Testis (tissue), 3 donors: ENCODE measurements around the gene MED27. TPM values are rescaled to one million over a fixed set of nuclear protein-coding genes. Genes with fewer than 3 reads are reported as not detected.

ENCODE experiments used
- DNase-seq: peaks from one replicate; pipeline ENCODE4 v3.0.0-alpha.2; 2019
- H3K27ac ChIP-seq, 2 donors: fragments of 200-600 bp; sonication (generic); one replicate each; pipeline ENCODE4 v1.5.1; 2019
- H3K27me3 ChIP-seq: fragments of 200-600 bp; sonication (generic); one replicate; pipeline ENCODE4 v1.5.1; 2019
- H3K36me3 ChIP-seq: fragments of 200-600 bp; sonication (generic); one replicate; pipeline ENCODE4 v1.5.1; 2017; ENCODE audit warnings: low read depth; ENCODE audit errors: missing control alignments
- H3K4me1 ChIP-seq: fragments of 200-600 bp; sonication (generic); one replicate; pipeline ENCODE4 v1.5.1; 2019
- H3K4me3 ChIP-seq, 2 donors: fragments of 200-600 bp; sonication (generic); one replicate each; pipeline ENCODE4 v1.5.1; 2017 to 2019
- H3K9me3 ChIP-seq: fragments of 200-600 bp; sonication (generic); one replicate; pipeline ENCODE4 v1.5.1; 2017
- POLR2A ChIP-seq: fragments of 450-650 bp; IDR thresholded peaks from one replicate; pipeline ENCODE4 v1.6.1; 2017; ENCODE audit warnings: antibody characterized with exemption, mild to moderate bottlenecking, moderate library complexity
- WGBS, 2 donors: methylation state at CpG; one replicate each; pipeline ENCODE4 v1.1.5; 2018; 5-methylcytosine and 5-hydroxymethylcytosine counted together
- intact Hi-C: fragments of 100-400 bp; cut with DNase I; formaldehyde crosslinking; loops from one replicate; pipeline ENCODE4 v1.15.1; 2023; ENCODE audit warnings: low total_unique reads
- polyA plus RNA-seq: library from polyadenylated mRNA; stranded (reverse); fragments of 350-450 nt; fragmentation: Illumina TruSeq; extraction: RNeasy Lipid Tissue Mini Kit (QIAGEN cat#74804); gene quantifications from one replicate; pipeline ENCODE4 v1.2.3, GENCODE V29; 2014; ENCODE audit warnings: low read depth, low replicate concordance; ENCODE audit not compliant: insufficient read depth
- total RNA-seq, 2 donors: library from RNA; depleted of rRNA; stranded (reverse); fragments of >200 nt; gene quantifications; one replicate each; pipeline ENCODE4 v1.2.3, GENCODE V29; 2016
- TF ChIP-seq, protein P1 (sequence below), 3 experiments: fragments of 450-650 bp in 2 of 3; fragments of 200-600 bp in 1 of 3; sonication (generic) in 1 of 3; IDR thresholded peaks; one replicate each; pipeline ENCODE4 v1.5.1; 2016 to 2019; ENCODE audit warnings: antibody characterized with exemption in 3 of 3, mild to moderate bottlenecking in 2 of 3, moderate library complexity in 1 of 3

Gene MED27
- total and polyA plus RNA-seq, 3 donors from 2014 or later, result 30.7 to 45.0 (median 33.7) TPM

DNA sequence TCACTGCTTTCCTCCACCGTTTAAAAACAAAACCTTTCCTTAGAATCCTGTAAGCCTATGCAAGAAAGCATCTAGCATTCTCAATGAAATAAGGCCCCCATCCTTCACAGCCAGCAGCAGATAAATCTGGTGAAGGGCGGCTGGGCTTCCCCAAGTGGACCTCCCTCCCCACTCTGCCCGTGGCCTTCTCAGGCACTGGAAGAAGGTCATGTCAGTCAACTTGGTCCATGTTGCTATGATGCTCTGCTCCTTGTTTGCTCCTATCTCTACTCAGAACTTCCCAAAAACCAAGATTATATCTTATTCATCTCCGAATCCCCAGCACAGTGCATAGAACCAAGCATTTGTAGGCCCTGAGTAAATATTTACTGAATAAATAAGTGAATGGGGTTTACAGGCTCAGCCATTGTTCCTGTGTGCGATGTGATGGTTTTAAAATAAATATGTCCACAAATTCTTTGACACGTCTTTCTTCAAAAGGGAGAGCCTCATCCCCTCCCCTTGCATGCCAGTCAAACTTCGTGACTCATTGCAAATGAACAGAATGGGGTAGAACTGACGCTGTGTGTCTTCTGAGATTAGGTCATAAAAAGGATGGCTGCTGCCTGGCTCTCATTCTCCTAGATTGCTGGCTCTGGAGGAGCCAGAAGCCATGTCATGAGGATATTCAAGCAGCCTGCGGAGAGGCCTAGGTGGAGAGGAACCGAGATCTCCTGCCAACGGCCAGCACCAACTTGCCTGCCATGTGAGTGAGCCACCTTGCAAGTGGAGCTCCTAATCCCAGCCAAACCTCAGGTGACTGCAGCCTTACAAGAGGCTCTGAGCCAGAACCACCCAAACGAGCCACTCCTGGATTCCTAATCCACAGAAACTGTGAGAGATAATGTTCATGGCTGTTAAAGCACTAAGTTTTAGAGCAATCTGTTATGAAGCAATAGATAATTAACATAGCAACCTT is 70.5 kb downstream of the MED27 start:
- H3K9me3 ChIP-seq, result no peaks in the 10 kb centered on the region
- no peak overlapping the region for H3K4me3 ChIP-seq
- H3K27ac ChIP-seq, result no peak overlapping the region
- TF ChIP-seq POLR2A, result no peak
- TF ChIP-seq, protein P1, sequence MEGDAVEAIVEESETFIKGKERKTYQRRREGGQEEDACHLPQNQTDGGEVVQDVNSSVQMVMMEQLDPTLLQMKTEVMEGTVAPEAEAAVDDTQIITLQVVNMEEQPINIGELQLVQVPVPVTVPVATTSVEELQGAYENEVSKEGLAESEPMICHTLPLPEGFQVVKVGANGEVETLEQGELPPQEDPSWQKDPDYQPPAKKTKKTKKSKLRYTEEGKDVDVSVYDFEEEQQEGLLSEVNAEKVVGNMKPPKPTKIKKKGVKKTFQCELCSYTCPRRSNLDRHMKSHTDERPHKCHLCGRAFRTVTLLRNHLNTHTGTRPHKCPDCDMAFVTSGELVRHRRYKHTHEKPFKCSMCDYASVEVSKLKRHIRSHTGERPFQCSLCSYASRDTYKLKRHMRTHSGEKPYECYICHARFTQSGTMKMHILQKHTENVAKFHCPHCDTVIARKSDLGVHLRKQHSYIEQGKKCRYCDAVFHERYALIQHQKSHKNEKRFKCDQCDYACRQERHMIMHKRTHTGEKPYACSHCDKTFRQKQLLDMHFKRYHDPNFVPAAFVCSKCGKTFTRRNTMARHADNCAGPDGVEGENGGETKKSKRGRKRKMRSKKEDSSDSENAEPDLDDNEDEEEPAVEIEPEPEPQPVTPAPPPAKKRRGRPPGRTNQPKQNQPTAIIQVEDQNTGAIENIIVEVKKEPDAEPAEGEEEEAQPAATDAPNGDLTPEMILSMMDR (IDR thresholded peaks at IDR 0.05), result no peak
- 88 to 95% methylated on average over 12 of the region's 12 CpGs for whole genome bisulfite sequencing, 2 donors
- intact Hi-C loops, result no loop called here
- peaks cover 4% of the 10 kb centered on the region for H3K4me1 ChIP-seq
- no peaks in the 10 kb centered on the region for H3K27me3 ChIP-seq
- no peaks in the 10 kb centered on the region for H3K36me3 ChIP-seq
- no peak for DNase-seq

DNA sequence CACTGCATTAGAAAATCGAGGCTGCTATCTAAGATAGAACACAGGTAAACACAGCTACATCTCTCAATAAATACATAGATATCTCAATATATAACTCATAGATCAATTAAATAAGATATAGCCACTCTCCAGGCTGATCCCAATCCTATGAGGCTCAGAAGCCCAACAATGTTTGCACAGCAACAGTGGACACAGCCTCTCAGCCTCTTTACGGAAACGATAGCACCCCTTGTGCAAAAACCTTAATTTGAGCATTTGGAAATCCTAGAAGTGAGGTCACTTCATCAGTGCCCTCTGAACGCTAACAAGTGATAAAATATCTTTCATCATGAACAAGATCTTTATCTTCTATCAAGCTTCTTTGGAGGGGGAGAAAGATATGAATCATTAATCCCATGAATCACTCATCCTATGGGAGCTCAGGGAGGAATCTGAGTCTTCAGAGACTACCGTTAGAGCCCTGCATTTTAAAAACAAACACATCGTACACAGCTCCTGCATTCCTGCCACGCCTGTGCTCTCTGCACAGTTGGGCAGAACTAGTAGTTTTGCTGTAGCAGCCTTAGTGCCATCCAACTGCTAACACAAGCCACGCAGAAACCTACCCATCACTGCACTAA is 71.4 kb downstream of the MED27 start:
- H3K36me3 ChIP-seq, result no peaks in the 10 kb centered on the region
- H3K4me1 ChIP-seq, result no peaks in the 10 kb centered on the region
- 75 to 86% methylated on average over 8 of the region's 8 CpGs for WGBS, 2 donors
- TF ChIP-seq POLR2A, result no peak
- TF ChIP-seq, protein P1 (IDR thresholded peaks at IDR 0.05), result no peak
- H3K4me3 ChIP-seq, result no peak overlapping the region
- no peaks in the 10 kb centered on the region for H3K27me3 ChIP-seq
- intact Hi-C loops, result no loop called here
- no peak overlapping the region for H3K27ac ChIP-seq
- no peak for DNase-seq
- no peaks in the 10 kb centered on the region for H3K9me3 ChIP-seq

DNA sequence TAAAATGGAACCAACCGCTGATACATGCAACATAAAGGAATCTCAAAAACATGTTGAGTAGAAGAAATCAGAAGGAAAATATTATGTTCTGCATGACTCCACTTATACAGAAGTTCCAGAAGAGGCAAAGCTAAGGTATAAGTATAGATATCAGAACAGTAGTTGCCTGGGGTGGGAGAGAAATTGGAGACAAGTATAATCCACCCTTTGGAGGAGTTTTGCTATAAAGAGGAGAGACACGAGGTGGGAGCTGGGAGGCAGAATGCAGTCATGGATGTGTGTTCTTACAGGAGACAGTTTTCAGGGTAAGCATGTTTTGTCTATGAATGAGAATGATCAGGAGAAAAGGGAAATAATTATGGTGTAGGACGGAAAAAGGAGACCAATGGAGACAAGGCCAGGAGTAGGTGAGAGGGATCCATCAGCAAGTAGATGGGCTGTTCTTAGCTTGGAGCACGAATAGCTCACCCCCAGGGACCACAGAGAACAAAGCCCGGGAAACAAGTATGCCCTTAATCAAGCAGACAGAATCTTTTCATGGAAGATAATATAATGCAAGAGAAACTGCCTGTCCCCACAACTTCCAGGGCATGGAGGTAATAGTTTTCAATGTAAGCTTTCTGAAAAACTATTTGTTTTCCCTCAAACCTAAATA is 72.2 kb downstream of the MED27 start:
- Histone ChIP-seq H3K27ac (no peak overlapping the region), H3K4me1 (no peaks in the 10 kb centered on the region), H3K9me3 (no peaks in the 10 kb centered on the region), H3K36me3 (no peaks in the 10 kb centered on the region), H3K27me3 (no peaks in the 10 kb centered on the region), H3K4me3 (no peak overlapping the region)
- intact Hi-C loops, result no loop called here
- TF ChIP-seq, protein P1 (IDR thresholded peaks at IDR 0.05), result no peak
- no peak for TF ChIP-seq POLR2A
- no peak for DNase-seq
- 87 to 92% methylated on average over 5 of the region's 5 CpGs for WGBS, 2 donors

DNA sequence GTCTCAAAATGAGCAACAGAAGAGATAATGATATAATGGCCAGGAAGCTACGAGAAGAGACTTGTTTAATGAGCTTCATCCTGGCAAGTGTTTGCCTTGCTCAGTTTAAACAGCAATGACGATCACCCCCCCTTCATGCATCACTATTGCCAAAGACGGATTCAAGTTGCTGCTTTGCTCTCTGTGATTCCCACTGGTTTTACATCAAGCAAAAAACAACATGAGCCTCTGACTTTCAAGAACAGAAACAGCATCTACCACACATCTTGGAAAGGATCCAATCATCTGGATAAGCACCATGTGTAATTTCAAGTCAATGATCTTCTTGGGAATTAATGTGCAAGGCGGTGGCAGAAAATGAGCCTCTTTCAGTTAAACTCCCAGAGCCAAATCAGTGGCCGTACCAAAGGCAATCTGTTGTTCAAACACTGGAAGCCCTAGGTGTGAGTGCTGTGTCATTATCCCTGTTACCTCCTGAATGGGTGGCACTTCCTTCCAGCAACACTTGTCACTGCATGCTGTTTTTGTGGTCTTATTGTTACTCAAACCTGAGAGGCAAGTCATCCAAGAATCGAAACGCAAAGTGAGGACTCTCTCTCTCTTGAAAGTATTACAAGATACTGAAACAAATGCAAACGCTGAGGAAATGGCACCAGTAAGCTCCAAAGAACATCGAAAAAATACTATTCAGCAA is 72.8 kb downstream of the MED27 start:
- intact Hi-C loops, result no loop called here

More for the DNA sequence above, 72.8 kb downstream of the MED27 start:
- no peaks in the 10 kb centered on the region for H3K36me3 ChIP-seq
- H3K27me3 ChIP-seq, result no peaks in the 10 kb centered on the region
- no peaks in the 10 kb centered on the region for H3K9me3 ChIP-seq
- no peaks in the 10 kb centered on the region for H3K4me1 ChIP-seq
- no peak overlapping the region for H3K4me3 ChIP-seq
- TF ChIP-seq, protein P1 (IDR thresholded peaks at IDR 0.05), result no peak
- no peak for TF ChIP-seq POLR2A
- DNase-seq, result no peak
- WGBS, 2 donors, result 67 to 71% methylated on average over 9 of the region's 9 CpGs
- no peak overlapping the region for H3K27ac ChIP-seq
